Upper lobe of right lung (tissue), 1 donor: ENCODE data around the gene MELK. TPM values are rescaled to one million over a fixed set of nuclear protein-coding genes. Genes with fewer than 3 reads are reported as not detected.
"Not testable (repeated sequence)": the region's sequence is repeated elsewhere in the genome, so short reads cannot be mapped to it uniquely, and the experiment has no call there.

Source experiments
- ATAC-seq: fragments of 200-7000 bp; cut with Tn5 transposase; one replicate; pipeline ENCODE4 v1.9.1; 2020; ENCODE audit warnings: mild to moderate bottlenecking, moderate library complexity
- DNase-seq: peaks from one replicate; pipeline ENCODE4 v3.0.0-alpha.2; 2020
- H3K27ac ChIP-seq: fragments of 200-600 bp; one replicate; pipeline ENCODE4 v1.8.0; 2022
- H3K27me3 ChIP-seq: fragments of 200-600 bp; one replicate; pipeline ENCODE4 v1.8.0; 2022; ENCODE audit warnings: mild to moderate bottlenecking
- H3K36me3 ChIP-seq: fragments of 200-600 bp; one replicate; pipeline ENCODE4 v1.8.0; 2022
- H3K4me1 ChIP-seq: fragments of 200-600 bp; one replicate; pipeline ENCODE4 v1.8.0; 2022
- H3K4me3 ChIP-seq: fragments of 200-600 bp; one replicate; pipeline ENCODE4 v1.8.0; 2022; ENCODE audit warnings: mild to moderate bottlenecking
- H3K9me3 ChIP-seq: fragments of 200-600 bp; one replicate; pipeline ENCODE4 v1.8.0; 2022
- intact Hi-C: fragments of 100-400 bp; cut with DNase I; formaldehyde crosslinking; loops from one replicate; pipeline ENCODE4 v1.11.0; 2022
- total RNA-seq: library from RNA; stranded (reverse); fragmentation: NEBNext Ultra II Directional; extraction: Animal tissue kit (Norgen Biotek cat#: 25700); gene quantifications from one replicate; pipeline ENCODE4 v1.2.1, GENCODE V29; 2021
- TF ChIP-seq, protein P1 (sequence below): fragments of 200-600 bp; IDR thresholded peaks from one replicate; pipeline ENCODE4 v1.8.0; 2022; ENCODE audit warnings: antibody characterized with exemption
- donor health status: DM: no; HTN: yes; CAD: no; lungs with severe emphysema.

Gene MELK
- total RNA-seq, 1 donor from 2014 or later: 1.2 TPM

DNA sequence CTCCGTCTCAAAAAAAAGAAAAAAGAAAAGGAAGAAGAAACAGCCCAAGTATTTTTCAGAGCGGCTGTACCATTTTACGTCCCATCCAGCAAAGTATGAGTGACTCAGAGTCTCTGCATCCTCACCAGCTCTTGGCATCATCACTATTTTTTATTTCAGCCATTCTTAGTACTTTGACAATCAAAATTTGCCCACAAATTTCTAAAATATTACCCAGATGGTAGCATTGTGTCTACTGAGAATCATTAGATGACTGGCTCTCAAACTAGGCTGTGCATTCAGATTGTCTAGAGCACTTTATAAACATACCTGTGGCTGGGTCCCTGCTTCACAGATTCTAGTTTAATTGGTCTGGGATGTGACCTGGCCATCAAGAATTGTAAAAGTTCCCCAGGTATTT, 21.6 kb upstream of the MELK start:
- no peaks in the 10 kb centered on the region for H3K36me3 ChIP-seq
- DNase-seq (no peak), ATAC-seq (no peak)
- no peaks in the 10 kb centered on the region for H3K9me3 ChIP-seq
- H3K27ac ChIP-seq: no peak overlapping the region
- intact Hi-C loops: no loop called here
- H3K4me1 ChIP-seq: no peaks in the 10 kb centered on the region
- H3K4me3 ChIP-seq: no peak overlapping the region
- TF ChIP-seq, protein P1, sequence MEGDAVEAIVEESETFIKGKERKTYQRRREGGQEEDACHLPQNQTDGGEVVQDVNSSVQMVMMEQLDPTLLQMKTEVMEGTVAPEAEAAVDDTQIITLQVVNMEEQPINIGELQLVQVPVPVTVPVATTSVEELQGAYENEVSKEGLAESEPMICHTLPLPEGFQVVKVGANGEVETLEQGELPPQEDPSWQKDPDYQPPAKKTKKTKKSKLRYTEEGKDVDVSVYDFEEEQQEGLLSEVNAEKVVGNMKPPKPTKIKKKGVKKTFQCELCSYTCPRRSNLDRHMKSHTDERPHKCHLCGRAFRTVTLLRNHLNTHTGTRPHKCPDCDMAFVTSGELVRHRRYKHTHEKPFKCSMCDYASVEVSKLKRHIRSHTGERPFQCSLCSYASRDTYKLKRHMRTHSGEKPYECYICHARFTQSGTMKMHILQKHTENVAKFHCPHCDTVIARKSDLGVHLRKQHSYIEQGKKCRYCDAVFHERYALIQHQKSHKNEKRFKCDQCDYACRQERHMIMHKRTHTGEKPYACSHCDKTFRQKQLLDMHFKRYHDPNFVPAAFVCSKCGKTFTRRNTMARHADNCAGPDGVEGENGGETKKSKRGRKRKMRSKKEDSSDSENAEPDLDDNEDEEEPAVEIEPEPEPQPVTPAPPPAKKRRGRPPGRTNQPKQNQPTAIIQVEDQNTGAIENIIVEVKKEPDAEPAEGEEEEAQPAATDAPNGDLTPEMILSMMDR: no peak
- no peaks in the 10 kb centered on the region for H3K27me3 ChIP-seq

DNA sequence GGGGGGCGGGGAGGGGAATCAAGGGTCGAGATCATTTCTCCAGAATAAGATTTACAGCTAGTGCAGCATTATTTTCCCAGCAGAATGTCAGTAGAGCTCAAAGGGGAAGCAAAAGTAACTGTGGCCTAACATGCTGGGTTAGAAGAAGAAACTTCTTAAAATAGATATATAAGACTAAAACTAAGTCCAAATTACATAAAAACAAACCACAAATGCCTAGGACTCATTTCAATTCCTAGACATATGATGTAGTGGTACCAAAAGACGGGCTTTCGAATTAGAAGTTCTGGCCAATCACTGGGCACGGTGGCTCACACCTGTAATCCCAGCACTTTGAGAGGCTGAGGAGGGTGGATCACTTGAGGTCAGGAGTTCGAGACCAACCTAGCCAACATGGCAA, 20.8 kb upstream of the MELK start:
- Histone ChIP-seq H3K4me3 (no peak overlapping the region), H3K27ac (no peak overlapping the region), H3K27me3 (no peaks in the 10 kb centered on the region), H3K4me1 (no peaks in the 10 kb centered on the region), H3K9me3 (no peaks in the 10 kb centered on the region), H3K36me3 (no peaks in the 10 kb centered on the region)
- intact Hi-C loops: no loop called here
- DNase-seq: no peak
- TF ChIP-seq, protein P1: no peak
- no peak for ATAC-seq

DNA sequence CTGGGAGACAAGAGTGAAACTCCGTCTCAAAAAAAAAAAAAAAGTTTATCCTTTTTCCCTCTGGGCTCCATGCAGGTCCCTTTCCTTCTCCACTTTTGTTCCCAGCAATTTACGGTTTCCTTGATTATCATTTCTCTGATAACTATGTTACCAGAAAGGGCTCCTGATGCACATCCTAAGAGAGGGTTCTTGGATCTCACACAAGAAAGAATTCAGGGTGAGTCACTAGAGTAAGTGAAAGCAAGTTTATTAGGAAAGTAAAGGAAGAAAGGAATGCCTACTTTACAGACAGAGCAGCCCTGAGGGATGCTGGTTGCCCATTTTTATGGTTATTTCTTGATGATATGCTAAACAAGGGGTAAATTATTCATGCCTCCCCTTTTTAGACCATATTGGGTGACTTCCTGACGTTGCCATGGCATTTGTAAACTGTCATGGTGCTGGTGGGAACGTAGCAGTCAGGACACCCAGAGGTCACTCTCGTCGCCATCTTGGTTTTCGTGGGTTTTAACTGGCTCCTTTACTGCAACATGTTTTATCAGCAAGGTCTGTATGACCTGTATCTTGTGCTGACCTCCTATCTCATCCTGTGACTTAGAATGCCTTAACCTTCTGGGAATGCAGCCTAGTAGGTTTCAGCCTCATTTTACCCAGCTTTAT, 13.5 kb upstream of the MELK start:
- H3K27me3 ChIP-seq: no peaks in the 10 kb centered on the region
- no peak overlapping the region for H3K4me3 ChIP-seq
- TF ChIP-seq, protein P1: no peak
- H3K9me3 ChIP-seq: no peaks in the 10 kb centered on the region
- H3K27ac ChIP-seq: no peak overlapping the region
- intact Hi-C loops: loop anchor here (5.0 kb wide), 1 partner anchor 152 kb away; no protein-coding TSS in a partner anchor
- no peak for ATAC-seq
- no peak for DNase-seq
- H3K36me3 ChIP-seq: no peaks in the 10 kb centered on the region
- no peaks in the 10 kb centered on the region for H3K4me1 ChIP-seq

DNA sequence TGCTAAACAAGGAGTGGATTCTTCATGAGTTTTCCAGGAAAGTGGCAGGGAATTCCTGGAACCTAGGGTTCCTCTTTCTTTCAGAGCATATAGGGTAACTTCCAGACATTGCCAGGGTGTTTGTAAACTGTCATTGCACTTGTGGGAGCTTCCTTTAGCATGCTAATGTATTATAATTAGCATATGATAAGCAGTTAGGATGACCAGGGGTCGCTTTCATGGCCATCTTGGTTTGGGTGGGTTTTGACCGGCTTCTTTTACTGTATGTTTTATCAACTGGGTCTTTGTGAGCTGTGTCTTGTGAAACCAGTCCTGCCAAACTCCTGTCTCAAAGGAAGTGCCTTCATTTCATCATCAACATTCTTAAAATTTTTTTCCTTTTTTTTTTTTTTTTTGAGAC, 11.9 kb upstream of the MELK start:
- intact Hi-C loops: no loop called here
- H3K4me1 ChIP-seq: no peaks in the 10 kb centered on the region
- no peaks in the 10 kb centered on the region for H3K27me3 ChIP-seq
- DNase-seq: no peak
- ATAC-seq: peak; percentile 22
- TF ChIP-seq, protein P1: no peak
- H3K9me3 ChIP-seq: no peaks in the 10 kb centered on the region
- no peak overlapping the region for H3K27ac ChIP-seq
- no peaks in the 10 kb centered on the region for H3K36me3 ChIP-seq
- no peak overlapping the region for H3K4me3 ChIP-seq

DNA sequence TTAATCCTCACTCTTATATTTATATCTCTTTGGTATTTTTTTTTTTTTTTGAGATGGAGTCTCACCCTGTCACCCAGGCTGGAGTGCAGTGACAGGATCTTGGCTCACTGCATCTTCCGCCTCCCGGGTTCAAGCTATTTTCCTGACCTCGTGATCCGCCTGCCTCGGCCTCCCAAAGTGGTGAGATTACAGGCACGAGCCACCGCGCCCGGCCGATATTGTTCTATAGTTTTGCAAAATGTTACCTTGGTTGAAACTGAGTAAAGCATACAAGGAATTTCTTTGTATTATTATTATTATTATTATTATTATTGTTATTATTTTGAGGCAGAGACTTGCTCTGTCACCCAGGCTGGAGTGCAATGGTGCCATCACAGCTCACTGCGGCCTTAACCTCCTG, 9.9 kb upstream of the MELK start:
- not testable (repeated sequence) for H3K27me3 ChIP-seq

DNA sequence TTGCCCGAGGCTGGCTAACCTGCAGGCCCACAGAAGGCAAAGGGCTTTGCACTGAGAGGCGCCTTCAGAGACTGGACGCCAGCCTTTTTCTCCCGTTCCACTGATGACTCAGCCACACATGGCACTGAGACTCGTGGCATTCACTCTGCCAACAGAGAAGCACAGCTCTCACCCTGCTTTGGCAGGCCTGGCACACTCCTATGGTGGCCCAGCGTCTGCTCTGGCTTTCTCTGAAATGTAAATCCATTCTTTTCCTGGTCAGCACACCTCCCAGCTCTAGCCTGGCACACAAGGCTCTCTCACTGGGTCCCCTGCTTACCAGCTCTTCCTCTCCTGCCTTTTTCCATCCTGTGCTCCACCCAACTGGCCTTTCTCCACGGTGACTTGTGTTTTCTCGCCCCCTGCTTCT, 5.9 kb upstream of the MELK start:
- intact Hi-C loops: no loop called here
- Histone ChIP-seq H3K4me3 (no peak overlapping the region), H3K36me3 (no peaks in the 10 kb centered on the region), H3K27ac (no peak overlapping the region), H3K9me3 (no peaks in the 10 kb centered on the region), H3K4me1 (peaks cover under 1% of the 10 kb centered on the region), H3K27me3 (no peaks in the 10 kb centered on the region)
- TF ChIP-seq, protein P1: no peak
- ATAC-seq (peak; percentile 43), DNase-seq (peak; percentile 43)

More for the DNA sequence above, 9.9 kb upstream of the MELK start:
- H3K4me1 ChIP-seq, H3K4me3 ChIP-seq, ATAC-seq, H3K9me3 ChIP-seq, H3K27ac ChIP-seq, H3K36me3 ChIP-seq, intact Hi-C loops: not testable (repeated sequence)
- peak; percentile 30 for DNase-seq

DNA sequence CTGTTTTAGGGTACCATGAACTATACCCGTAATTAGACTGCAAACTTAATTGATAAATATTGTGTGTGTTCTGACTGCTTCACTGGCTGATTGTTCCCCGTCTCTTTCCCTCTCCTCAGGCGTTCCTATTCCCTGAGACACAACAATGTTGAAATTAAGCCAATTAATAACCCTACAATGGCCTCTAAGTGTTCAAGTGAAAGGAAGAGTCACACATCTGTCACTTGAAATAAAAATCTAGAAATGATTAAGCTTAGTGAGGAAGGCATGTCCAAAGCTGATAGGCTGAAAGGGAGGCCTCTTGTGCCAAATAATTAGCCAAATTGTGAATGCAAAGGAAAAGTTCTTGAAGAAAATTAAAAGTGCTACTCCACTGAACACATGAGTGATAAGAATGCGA, 4.0 kb upstream of the MELK start:
- H3K4me3 ChIP-seq, H3K9me3 ChIP-seq, H3K27ac ChIP-seq, ATAC-seq, H3K27me3 ChIP-seq, intact Hi-C loops, DNase-seq, H3K36me3 ChIP-seq: not testable (repeated sequence)
- peaks cover 11% of the 10 kb centered on the region for H3K4me1 ChIP-seq
